Measurements from ENCODE around the gene ACP7. TPM values are rescaled to one million over a fixed set of nuclear protein-coding genes. Genes with fewer than 3 reads are reported as not detected.

The ACP7 gene
- total RNA-seq, 2 experiments from 2014 or later: not detected

DNA sequence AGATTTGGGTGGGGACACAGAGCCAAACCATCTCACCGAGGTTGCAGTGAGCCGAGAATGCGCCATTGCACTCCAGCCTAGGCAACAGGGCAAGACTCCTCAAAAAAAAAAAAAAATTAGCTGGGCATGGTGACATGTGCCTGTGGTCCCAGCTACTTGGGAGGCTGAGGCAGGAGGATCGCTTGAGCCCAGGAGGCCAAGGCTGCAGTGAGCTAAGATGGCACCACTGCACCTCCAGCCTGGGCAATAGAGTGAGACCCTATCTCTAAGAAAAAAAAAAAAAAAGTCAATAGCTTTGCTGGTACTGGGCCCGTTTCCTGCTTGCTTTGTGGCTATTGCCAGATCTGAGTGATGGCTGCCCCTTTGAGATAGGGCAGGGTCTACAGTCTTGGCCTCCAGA lies 13.1 kb downstream of the ACP7 start:
- Mint-ChIP-seq H3K27ac (no peak overlapping the region), H3K4me3 (no peak overlapping the region), H3K36me3 (ENCODE audit: low read depth) (no peaks in the 10 kb centered on the region), H3K9me3 (no peaks in the 10 kb centered on the region), H3K4me1 (ENCODE audit: low read depth) (peaks cover 5% of the 10 kb centered on the region), H3K27me3 (peaks cover 23% of the 10 kb centered on the region)
- intact Hi-C loops (cut with micrococcal nuclease): no loop called here
- TF ChIP-seq, protein P1, sequence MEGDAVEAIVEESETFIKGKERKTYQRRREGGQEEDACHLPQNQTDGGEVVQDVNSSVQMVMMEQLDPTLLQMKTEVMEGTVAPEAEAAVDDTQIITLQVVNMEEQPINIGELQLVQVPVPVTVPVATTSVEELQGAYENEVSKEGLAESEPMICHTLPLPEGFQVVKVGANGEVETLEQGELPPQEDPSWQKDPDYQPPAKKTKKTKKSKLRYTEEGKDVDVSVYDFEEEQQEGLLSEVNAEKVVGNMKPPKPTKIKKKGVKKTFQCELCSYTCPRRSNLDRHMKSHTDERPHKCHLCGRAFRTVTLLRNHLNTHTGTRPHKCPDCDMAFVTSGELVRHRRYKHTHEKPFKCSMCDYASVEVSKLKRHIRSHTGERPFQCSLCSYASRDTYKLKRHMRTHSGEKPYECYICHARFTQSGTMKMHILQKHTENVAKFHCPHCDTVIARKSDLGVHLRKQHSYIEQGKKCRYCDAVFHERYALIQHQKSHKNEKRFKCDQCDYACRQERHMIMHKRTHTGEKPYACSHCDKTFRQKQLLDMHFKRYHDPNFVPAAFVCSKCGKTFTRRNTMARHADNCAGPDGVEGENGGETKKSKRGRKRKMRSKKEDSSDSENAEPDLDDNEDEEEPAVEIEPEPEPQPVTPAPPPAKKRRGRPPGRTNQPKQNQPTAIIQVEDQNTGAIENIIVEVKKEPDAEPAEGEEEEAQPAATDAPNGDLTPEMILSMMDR (IDR thresholded peaks at IDR 0.05): no peak
- ChIA-PET POLR2A (interaction anchor here (0.6 kb wide), 1 partner anchor 27 kb away, joined by 3 read pairs; no protein-coding TSS in a partner anchor), CTCF (no interaction called here)
- no peak for DNase-seq
- no peak for ATAC-seq

DNA sequence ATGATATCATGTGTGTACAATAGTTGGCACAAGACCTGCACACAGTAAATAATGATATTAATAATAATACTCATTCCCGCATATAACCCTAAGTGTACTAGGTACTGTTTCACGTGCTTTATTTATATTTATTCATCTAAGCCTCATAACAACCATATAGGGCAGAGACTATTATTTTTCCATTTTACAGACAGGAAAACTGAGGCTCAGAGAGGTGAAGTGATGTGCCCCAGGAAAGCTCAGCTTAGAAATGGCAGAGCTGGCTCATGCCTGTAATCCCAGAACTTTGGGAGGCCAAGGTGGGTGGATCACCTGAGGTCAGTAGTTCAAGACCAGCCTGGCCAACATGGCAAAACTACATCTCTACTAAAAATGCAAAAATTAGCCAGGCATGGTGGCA lies 13.6 kb downstream of the ACP7 start:
- Mint-ChIP-seq H3K4me3 (no peak overlapping the region), H3K36me3 (ENCODE audit: low read depth) (no peaks in the 10 kb centered on the region), H3K27ac (no peak overlapping the region), H3K9me3 (no peaks in the 10 kb centered on the region), H3K27me3 (peaks cover 23% of the 10 kb centered on the region), H3K4me1 (ENCODE audit: low read depth) (peaks cover 5% of the 10 kb centered on the region)
- intact Hi-C loops (cut with micrococcal nuclease): no loop called here
- DNase-seq: no peak
- TF ChIP-seq, protein P1 (IDR thresholded peaks at IDR 0.05): no peak
- CTCF ChIA-PET: no interaction called here
- POLR2A ChIA-PET: interaction anchor here (0.6 kb wide), 1 partner anchor 27 kb away, joined by 3 read pairs; no protein-coding TSS in a partner anchor
- ATAC-seq: no peak

DNA sequence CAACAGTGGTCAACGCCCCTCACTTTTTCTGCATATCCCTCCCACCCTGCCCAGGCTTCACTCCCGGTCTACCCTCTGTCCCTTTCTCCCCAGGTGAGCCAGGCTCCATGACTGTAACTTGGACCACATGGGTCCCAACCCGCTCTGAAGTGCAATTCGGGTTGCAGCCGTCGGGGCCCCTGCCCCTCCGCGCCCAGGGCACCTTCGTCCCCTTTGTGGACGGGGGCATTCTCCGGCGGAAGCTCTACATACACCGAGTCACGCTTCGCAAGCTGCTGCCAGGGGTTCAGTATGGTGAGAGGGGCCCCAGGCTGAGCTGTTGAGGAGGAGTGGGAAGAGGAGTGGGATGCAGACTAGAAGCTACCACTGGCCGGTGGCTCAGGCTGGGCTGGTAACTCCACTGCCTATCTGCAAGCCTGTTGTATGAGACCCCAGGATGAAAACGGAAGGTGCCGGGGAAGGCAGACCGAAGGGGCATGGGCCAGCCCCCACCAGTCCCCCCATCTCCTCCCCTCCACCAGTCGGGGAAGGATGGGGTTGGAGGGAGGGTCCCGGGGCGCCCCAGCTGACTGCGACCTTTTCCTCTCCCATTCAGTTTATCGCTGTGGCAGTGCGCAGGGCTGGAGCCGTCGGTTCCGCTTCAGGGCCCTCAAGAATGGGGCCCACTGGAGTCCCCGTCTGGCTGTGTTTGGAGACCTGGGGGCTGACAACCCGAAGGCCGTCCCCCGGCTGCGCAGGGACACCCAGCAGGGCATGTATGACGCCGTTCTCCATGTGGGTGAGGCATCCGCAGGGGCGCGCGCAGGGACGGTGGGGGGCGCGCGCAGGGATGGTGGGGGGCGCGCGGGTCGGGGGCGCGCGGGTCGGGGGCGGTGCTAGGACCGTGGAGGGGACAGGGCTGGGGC lies 14.4 kb downstream of the ACP7 start:
- H3K4me1 Mint-ChIP-seq (ENCODE audit: low read depth): peaks cover 4% of the 10 kb centered on the region
- no peaks in the 10 kb centered on the region for H3K36me3 Mint-ChIP-seq (ENCODE audit: low read depth)
- no peaks in the 10 kb centered on the region for H3K9me3 Mint-ChIP-seq
- intact Hi-C loops (cut with micrococcal nuclease): no loop called here
- ChIA-PET CTCF (no interaction called here), POLR2A (no interaction called here)
- DNase-seq (no peak), ATAC-seq (no peak)
- TF ChIP-seq, protein P1 (IDR thresholded peaks at IDR 0.05): no peak
- H3K4me3 Mint-ChIP-seq: no peak overlapping the region
- H3K27me3 Mint-ChIP-seq: peaks cover 22% of the 10 kb centered on the region
- no peak overlapping the region for H3K27ac Mint-ChIP-seq

DNA sequence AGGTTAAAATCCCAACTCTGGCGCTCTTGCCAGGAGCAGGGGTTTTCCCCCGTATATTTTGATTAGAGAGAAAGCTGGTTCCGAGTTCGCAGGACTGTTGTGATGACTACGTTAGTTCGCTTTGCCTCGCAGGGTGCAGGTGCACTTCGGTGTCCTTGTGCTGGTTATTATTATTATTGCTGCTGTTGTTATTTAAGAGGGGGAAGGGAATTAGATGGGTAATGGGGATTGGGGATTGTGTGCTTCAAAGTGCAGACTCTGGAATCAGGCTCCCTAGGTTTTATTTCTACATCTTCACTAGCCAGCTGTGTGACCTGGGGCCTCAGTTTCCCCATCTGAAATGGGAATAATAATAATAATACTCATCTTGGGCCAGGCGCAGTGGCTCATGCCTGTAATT lies 15.2 kb downstream of the ACP7 start:
- ChIA-PET POLR2A (no interaction called here), CTCF (no interaction called here)
- no peaks in the 10 kb centered on the region for H3K4me1 Mint-ChIP-seq (ENCODE audit: low read depth)
- H3K27me3 Mint-ChIP-seq: peaks cover 21% of the 10 kb centered on the region
- no peaks in the 10 kb centered on the region for H3K9me3 Mint-ChIP-seq
- H3K4me3 Mint-ChIP-seq: no peak overlapping the region
- intact Hi-C loops (cut with micrococcal nuclease): no loop called here
- no peak overlapping the region for H3K27ac Mint-ChIP-seq
- no peaks in the 10 kb centered on the region for H3K36me3 Mint-ChIP-seq (ENCODE audit: low read depth)
- TF ChIP-seq, protein P1 (IDR thresholded peaks at IDR 0.05): no peak
- no peak for ATAC-seq
- DNase-seq: no peak

DNA sequence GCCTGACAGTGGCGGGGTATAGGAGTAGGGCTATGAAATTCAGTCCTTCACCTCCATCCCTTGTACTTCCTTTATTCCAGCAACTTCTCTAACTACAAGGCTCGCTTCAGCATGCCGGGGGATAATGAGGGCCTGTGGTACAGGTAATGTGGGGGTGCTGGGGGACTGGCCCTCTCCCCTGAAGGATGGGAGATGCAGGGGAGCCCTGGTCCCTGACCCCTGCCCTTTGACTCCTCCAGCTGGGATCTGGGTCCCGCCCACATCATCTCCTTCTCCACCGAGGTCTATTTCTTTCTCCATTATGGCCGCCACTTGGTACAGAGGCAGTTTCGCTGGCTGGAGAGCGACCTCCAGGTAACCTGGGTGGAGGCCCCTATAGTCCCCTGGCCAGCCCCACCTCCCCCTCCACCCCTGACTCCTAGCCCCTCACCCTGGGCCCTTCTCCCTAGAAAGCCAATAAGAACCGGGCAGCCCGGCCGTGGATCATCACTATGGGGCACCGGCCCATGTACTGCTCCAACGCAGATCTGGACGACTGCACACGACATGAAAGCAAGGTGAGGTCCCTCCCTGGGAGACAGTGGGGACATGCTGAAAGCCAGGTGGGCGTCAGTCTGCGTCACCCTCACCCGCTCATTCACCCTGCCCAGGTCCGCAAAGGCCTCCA lies 16.5 kb downstream of the ACP7 start:
- no peaks in the 10 kb centered on the region for H3K36me3 Mint-ChIP-seq (ENCODE audit: low read depth)
- TF ChIP-seq, protein P1 (IDR thresholded peaks at IDR 0.05): no peak
- H3K9me3 Mint-ChIP-seq: no peaks in the 10 kb centered on the region
- CTCF ChIA-PET: interaction anchor here (1.1 kb wide), 1 partner anchor 11 kb away, joined by 3 read pairs; no protein-coding TSS in a partner anchor
- peaks cover 19% of the 10 kb centered on the region for H3K27me3 Mint-ChIP-seq
- H3K4me3 Mint-ChIP-seq: no peak overlapping the region
- H3K4me1 Mint-ChIP-seq (ENCODE audit: low read depth): no peaks in the 10 kb centered on the region
- POLR2A ChIA-PET: no interaction called here
- DNase-seq (no peak), ATAC-seq (no peak)
- H3K27ac Mint-ChIP-seq: no peak overlapping the region
- intact Hi-C loops (cut with micrococcal nuclease): no loop called here
